Left ventricle myocardium inferior (tissue), 1 donor: ENCODE results near the gene ZPLD1. TPM values are rescaled to one million over a fixed set of nuclear protein-coding genes. Genes with fewer than 3 reads are reported as not detected.

Source experiments
- DNase-seq: peaks from one replicate; pipeline ENCODE4 v3.0.0-alpha.2; 2020
- H3K27ac ChIP-seq: fragments of 200-600 bp; replicated peaks from 2 replicates; pipeline ENCODE4 v1.8.0; 2021
- H3K27me3 ChIP-seq: fragments of 200-600 bp; 2 replicates; pipeline ENCODE4 v1.8.0; 2021; ENCODE audit warnings: low read depth
- H3K36me3 ChIP-seq: fragments of 200-600 bp; 2 replicates; pipeline ENCODE4 v1.8.0; 2021
- H3K4me1 ChIP-seq: fragments of 200-600 bp; 2 replicates; pipeline ENCODE4 v1.8.0; 2021
- H3K4me3 ChIP-seq: fragments of 200-600 bp; 2 replicates; pipeline ENCODE4 v1.8.0; 2021; ENCODE audit warnings: mild to moderate bottlenecking, moderate library complexity
- H3K9me3 ChIP-seq: fragments of 200-600 bp; replicated peaks from 2 replicates; pipeline ENCODE4 v1.8.0; 2021
- CTCF ChIP-seq: fragments of 200-600 bp; IDR thresholded peaks from 2 replicates; pipeline ENCODE4 v1.8.0; 2021; ENCODE audit warnings: antibody characterized with exemption, mild to moderate bottlenecking, borderline replicate concordance
- intact Hi-C: fragments of 100-400 bp; cut with micrococcal nuclease; formaldehyde crosslinking; loops from one replicate; pipeline ENCODE4 v1.11.0; 2022
- total RNA-seq: library from RNA; stranded (reverse); fragmentation: NEBNext Ultra II Directional; extraction: Animal tissue kit (Norgen Biotek cat#: 25700); gene quantifications from one replicate; pipeline ENCODE4 v1.2.1, GENCODE V29; 2021
- donor health status: DM: no; HTN: yes; CAD: no; lungs with severe emphysema.

Gene ZPLD1
- total RNA-seq, 1 donor from 2014 or later, result not detected

GRCh38 chr3:102521246-102521645, 86.4 kb downstream of the ZPLD1 start:
- no peak for DNase-seq
- Histone ChIP-seq H3K4me3 (no peak overlapping the region), H3K27me3 (no peaks in the 10 kb centered on the region), H3K4me1 (no peaks in the 10 kb centered on the region), H3K27ac (no peak overlapping the region), H3K9me3 (no peaks in the 10 kb centered on the region), H3K36me3 (no peaks in the 10 kb centered on the region)
- no peak for TF ChIP-seq CTCF
- intact Hi-C loops, result no loop called here

- intact Hi-C loops, result no loop called here
- Histone ChIP-seq H3K36me3 (no peaks in the 10 kb centered on the region), H3K27me3 (no peaks in the 10 kb centered on the region), H3K9me3 (no peaks in the 10 kb centered on the region), H3K4me1 (no peaks in the 10 kb centered on the region), H3K4me3 (no peak overlapping the region), H3K27ac (no peak overlapping the region)
- no peak for TF ChIP-seq CTCF
- DNase-seq, result no peak
Observed at GRCh38 chr3:102525624-102526023, 90.8 kb downstream of the ZPLD1 start.

- Histone ChIP-seq H3K27me3 (no peaks in the 10 kb centered on the region), H3K4me1 (no peaks in the 10 kb centered on the region), H3K4me3 (no peak overlapping the region), H3K36me3 (no peaks in the 10 kb centered on the region), H3K9me3 (no peaks in the 10 kb centered on the region), H3K27ac (no peak overlapping the region)
- intact Hi-C loops, result no loop called here
- no peak for TF ChIP-seq CTCF
- DNase-seq, result no peak
Observed at GRCh38 chr3:102526865-102527264, 92.0 kb downstream of the ZPLD1 start.

- no peaks in the 10 kb centered on the region for H3K4me1 ChIP-seq
- no peak overlapping the region for H3K27ac ChIP-seq
- no peak overlapping the region for H3K4me3 ChIP-seq
- intact Hi-C loops, result no loop called here
- no peak for DNase-seq
- no peaks in the 10 kb centered on the region for H3K9me3 ChIP-seq
- no peaks in the 10 kb centered on the region for H3K27me3 ChIP-seq
- no peak for TF ChIP-seq CTCF
- no peaks in the 10 kb centered on the region for H3K36me3 ChIP-seq
Observed at GRCh38 chr3:102528727-102529126, 93.9 kb downstream of the ZPLD1 start.
